HepG2 (cell line): Measurements from ENCODE around the gene HNRNPUL1.

Experiments
- CEBPG ChIP-seq: IDR thresholded peaks from 2 replicates; pipeline ENCODE4 v1.6.1; 2016
- CEBPZ ChIP-seq: IDR thresholded peaks from 2 replicates; pipeline ENCODE4 v1.6.1; 2012; ENCODE audit warnings: low read length, improper control_type of control experiment
- CTCF ChIP-seq: sonication (generic); formaldehyde crosslinking; IDR thresholded peaks from 2 replicates; pipeline ENCODE4 v1.5.0; 2020; ENCODE audit warnings: mild to moderate bottlenecking, missing genetic modification reagents, moderate library complexity
- EP300 ChIP-seq, 3 experiments: sonication (generic) in 1 of 3; formaldehyde crosslinking in 1 of 3; IDR thresholded peaks; 2 replicates each; pipeline versions ENCODE4 v1.5.1 to v1.6.1; 2011 to 2020; ENCODE audit warnings: low read depth in 2 of 3, low read length in 2 of 3, borderline replicate concordance in 1 of 3, improper control_type of control experiment in 1 of 3, mild to moderate bottlenecking in 1 of 3, missing genetic modification reagents in 1 of 3, moderate library complexity in 1 of 3
- GATAD2A ChIP-seq: IDR thresholded peaks from 2 replicates; pipeline ENCODE4 v1.6.1; 2016
- HBP1 ChIP-seq: IDR thresholded peaks from 2 replicates; pipeline ENCODE4 v1.6.1; 2016; ENCODE audit warnings: low read depth, control low read depth
- NFIC ChIP-seq: IDR thresholded peaks from 2 replicates; pipeline ENCODE4 v1.6.1; 2012; ENCODE audit warnings: mild to moderate bottlenecking, low read length, inconsistent platforms
- SKIL ChIP-seq: sonication (generic); formaldehyde crosslinking; IDR thresholded peaks from 2 replicates; pipeline ENCODE4 v1.8.0; 2022; ENCODE audit warnings: missing genetic modification reagents, mild to moderate bottlenecking, moderate library complexity, borderline replicate concordance
- SMYD3 ChIP-seq: sonication (generic); formaldehyde crosslinking; IDR thresholded peaks from 2 replicates; pipeline ENCODE4 v1.8.1; 2023; ENCODE audit warnings: mild to moderate bottlenecking, missing genetic modification reagents

GRCh38 chr19:41297628-41298347 is 33.6 kb downstream of the HNRNPUL1 start:
- no peak for TF ChIP-seq GATAD2A (CRISPR knock-in tag)
- TF ChIP-seq NFIC: no peak
- TF ChIP-seq CTCF (CRISPR knock-in tag): no peak
- no peak for TF ChIP-seq EP300 (IDR thresholded peaks at IDR 0.05; ENCODE audit: low read depth in 2 of 2, low read length in 2 of 2)
- TF ChIP-seq EP300 (CRISPR knock-in tag; IDR thresholded peaks at IDR 0.05; ENCODE audit: borderline replicate concordance): no peak
- no peak for TF ChIP-seq SMYD3 (CRISPR knock-in tag)
- TF ChIP-seq SKIL (CRISPR knock-in tag): no peak
- TF ChIP-seq HBP1 (CRISPR knock-in tag): no peak
- TF ChIP-seq CEBPG (CRISPR knock-in tag): no peak
- TF ChIP-seq CEBPZ: no peak
